OCI-LY7 (cell line): ENCODE measurements around the gene USP31.

Source experiments
- CTCF ChIP-seq: fragments of 200-600 bp; sonication (generic); conservative IDR thresholded peaks from 2 replicates; pipeline ENCODE4 v1.5.1; 2014; ENCODE audit warnings: mild to moderate bottlenecking, antibody characterized with exemption, low read length, moderate library complexity, mixed read lengths
- EZH2phosphoT487 ChIP-seq: fragments of 200-600 bp; sonication (generic); IDR thresholded peaks from 2 replicates; pipeline ENCODE4 v1.6.1; 2018; ENCODE audit warnings: low read depth, borderline replicate concordance, mild to moderate bottlenecking, mixed run types, antibody characterized with exemption, low read length, moderate library complexity, mixed read lengths

GRCh38 chr16:23124315-23124714 lies 24.9 kb downstream of the USP31 start:
- TF ChIP-seq CTCF (no peak), EZH2phosphoT487 (no peak)
